ENCODE measurements around the gene KIAA1328. TPM values are rescaled to one million over a fixed set of nuclear protein-coding genes. Genes with fewer than 3 reads are reported as not detected.

The KIAA1328 gene
- total and polyA plus RNA-seq, 2 experiments from 2014 or later, result 3.3 to 12.5 TPM

DNA sequence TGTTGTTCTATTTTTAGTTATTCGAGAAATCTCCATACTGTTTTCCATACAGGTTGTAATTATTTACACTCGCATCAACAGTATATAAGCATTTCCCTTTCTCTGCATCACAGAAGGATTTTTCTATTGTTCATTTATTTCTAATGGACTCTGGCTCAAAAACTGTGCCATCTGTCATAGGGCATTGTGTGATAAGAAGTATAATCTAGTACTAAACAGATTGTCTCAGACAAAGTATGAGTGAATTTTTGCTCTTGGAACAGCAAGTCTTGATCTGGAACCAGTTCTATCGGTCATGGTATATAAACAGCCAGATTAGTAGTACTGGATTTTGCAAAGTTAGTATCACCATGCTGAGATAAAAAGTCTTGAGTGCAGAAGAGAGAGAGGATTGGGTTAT lies 145.8 kb downstream of the KIAA1328 start:
- Histone ChIP-seq H3K79me2 (no peaks in the 10 kb centered on the region), H3K27me3 (no peaks in the 10 kb centered on the region), H3K4me1 (ENCODE audit: insufficient read depth) (no peaks in the 10 kb centered on the region), H3K9me2 (replicated peaks; ENCODE audit: insufficient read depth) (no peaks in the 10 kb centered on the region), H3K4me3 (no peak overlapping the region), H3K4me2 (no peak overlapping the region), H2AFZ (no peak overlapping the region), H3K9me3 (ENCODE audit: low read depth) (no peaks in the 10 kb centered on the region), H4K20me1 (ENCODE audit: insufficient read depth, poor library complexity, severe bottlenecking) (no peaks in the 10 kb centered on the region), H3K27ac (no peak overlapping the region), H3K36me3 (replicated peaks; ENCODE audit: insufficient read depth, low read depth) (no peaks in the 10 kb centered on the region)
- 97% methylated on average over 3 of the region's 3 CpGs for WGBS (ENCODE audit: low lambda C conversion rate, missing lambda C conversion rate)
- TF ChIP-seq EZH2 (IDR thresholded peaks at IDR 0.05; ENCODE audit: borderline replicate concordance), result no peak
- TF ChIP-seq EZH2phosphoT487 (IDR thresholded peaks at IDR 0.05; ENCODE audit: low read depth, severe bottlenecking, unreplicated experiment), result no peak
- TF ChIP-seq, protein P1, sequence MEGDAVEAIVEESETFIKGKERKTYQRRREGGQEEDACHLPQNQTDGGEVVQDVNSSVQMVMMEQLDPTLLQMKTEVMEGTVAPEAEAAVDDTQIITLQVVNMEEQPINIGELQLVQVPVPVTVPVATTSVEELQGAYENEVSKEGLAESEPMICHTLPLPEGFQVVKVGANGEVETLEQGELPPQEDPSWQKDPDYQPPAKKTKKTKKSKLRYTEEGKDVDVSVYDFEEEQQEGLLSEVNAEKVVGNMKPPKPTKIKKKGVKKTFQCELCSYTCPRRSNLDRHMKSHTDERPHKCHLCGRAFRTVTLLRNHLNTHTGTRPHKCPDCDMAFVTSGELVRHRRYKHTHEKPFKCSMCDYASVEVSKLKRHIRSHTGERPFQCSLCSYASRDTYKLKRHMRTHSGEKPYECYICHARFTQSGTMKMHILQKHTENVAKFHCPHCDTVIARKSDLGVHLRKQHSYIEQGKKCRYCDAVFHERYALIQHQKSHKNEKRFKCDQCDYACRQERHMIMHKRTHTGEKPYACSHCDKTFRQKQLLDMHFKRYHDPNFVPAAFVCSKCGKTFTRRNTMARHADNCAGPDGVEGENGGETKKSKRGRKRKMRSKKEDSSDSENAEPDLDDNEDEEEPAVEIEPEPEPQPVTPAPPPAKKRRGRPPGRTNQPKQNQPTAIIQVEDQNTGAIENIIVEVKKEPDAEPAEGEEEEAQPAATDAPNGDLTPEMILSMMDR (IDR thresholded peaks at IDR 0.05; ENCODE audit: poor library complexity), result no peak
- no peak for DNase-seq (ENCODE audit: low spot score)

- Histone ChIP-seq H3K9me3 (ENCODE audit: low read depth) (no peaks in the 10 kb centered on the region), H3K4me1 (ENCODE audit: insufficient read depth) (no peaks in the 10 kb centered on the region), H2AFZ (no peak overlapping the region), H3K9me2 (replicated peaks; ENCODE audit: insufficient read depth) (no peaks in the 10 kb centered on the region), H3K27me3 (no peaks in the 10 kb centered on the region), H3K36me3 (replicated peaks; ENCODE audit: insufficient read depth, low read depth) (no peaks in the 10 kb centered on the region), H4K20me1 (ENCODE audit: insufficient read depth, poor library complexity, severe bottlenecking) (no peaks in the 10 kb centered on the region), H3K79me2 (no peaks in the 10 kb centered on the region), H3K4me2 (no peak overlapping the region), H3K4me3 (no peak overlapping the region), H3K27ac (no peak overlapping the region)
- TF ChIP-seq EZH2phosphoT487 (IDR thresholded peaks at IDR 0.05; ENCODE audit: low read depth, severe bottlenecking, unreplicated experiment) (no peak), EZH2 (IDR thresholded peaks at IDR 0.05; ENCODE audit: borderline replicate concordance) (no peak)
- TF ChIP-seq, protein P1 (IDR thresholded peaks at IDR 0.05; ENCODE audit: poor library complexity), result no peak
- 84% methylated on average over 2 of the region's 2 CpGs for WGBS (ENCODE audit: low lambda C conversion rate, missing lambda C conversion rate)
- DNase-seq (ENCODE audit: low spot score), result no peak
Observed at GRCh38 chr18:36977121-36977520, 148.2 kb downstream of the KIAA1328 start.

DNA sequence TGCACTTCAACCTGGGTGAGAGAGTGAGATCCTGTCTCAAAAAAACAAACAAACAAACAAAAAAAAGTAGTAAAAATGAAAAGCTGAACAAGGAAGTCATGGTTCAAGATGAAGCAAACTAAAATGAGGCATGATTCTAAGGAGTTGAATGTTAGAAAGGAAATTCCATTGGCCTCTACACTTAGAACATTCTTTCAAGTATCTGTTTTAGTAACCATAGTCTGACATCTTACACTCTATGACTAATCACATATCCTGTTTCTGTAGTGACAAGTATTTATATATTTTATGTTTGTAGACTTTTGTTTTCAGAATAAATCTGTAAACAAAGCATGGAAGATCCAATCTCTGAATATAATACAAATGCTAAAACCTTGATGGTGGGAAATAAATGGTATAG lies 164.1 kb downstream of the KIAA1328 start:
- no peaks in the 10 kb centered on the region for H3K9me2 ChIP-seq (replicated peaks; ENCODE audit: insufficient read depth)
- no peaks in the 10 kb centered on the region for H3K4me1 ChIP-seq (ENCODE audit: insufficient read depth)
- TF ChIP-seq, protein P1 (IDR thresholded peaks at IDR 0.05; ENCODE audit: poor library complexity), result no peak
- TF ChIP-seq EZH2 (IDR thresholded peaks at IDR 0.05; ENCODE audit: borderline replicate concordance) (no peak), EZH2phosphoT487 (IDR thresholded peaks at IDR 0.05; ENCODE audit: low read depth, severe bottlenecking, unreplicated experiment) (no peak)
- H3K27ac ChIP-seq, result no peak overlapping the region
- no peaks in the 10 kb centered on the region for H3K9me3 ChIP-seq (ENCODE audit: low read depth)
- DNase-seq (ENCODE audit: low spot score), result no peak
- no peaks in the 10 kb centered on the region for H4K20me1 ChIP-seq (ENCODE audit: insufficient read depth, poor library complexity, severe bottlenecking)
- H3K27me3 ChIP-seq, result no peaks in the 10 kb centered on the region
- no peak overlapping the region for H2AFZ ChIP-seq
- H3K4me2 ChIP-seq, result no peak overlapping the region
- H3K79me2 ChIP-seq, result no peaks in the 10 kb centered on the region
- H3K36me3 ChIP-seq (replicated peaks; ENCODE audit: insufficient read depth, low read depth), result no peaks in the 10 kb centered on the region
- no peak overlapping the region for H3K4me3 ChIP-seq

GRCh38 chr18:37006742-37007141 lies 177.8 kb downstream of the KIAA1328 start:
- H3K27me3 ChIP-seq, result no peaks in the 10 kb centered on the region

More at GRCh38 chr18:37006742-37007141, 177.8 kb downstream of the KIAA1328 start:
- no peaks in the 10 kb centered on the region for H3K9me3 ChIP-seq (ENCODE audit: low read depth)
- TF ChIP-seq EZH2phosphoT487 (IDR thresholded peaks at IDR 0.05; ENCODE audit: low read depth, severe bottlenecking, unreplicated experiment), result no peak
- no peak for TF ChIP-seq EZH2 (IDR thresholded peaks at IDR 0.05; ENCODE audit: borderline replicate concordance)
- TF ChIP-seq, protein P1 (IDR thresholded peaks at IDR 0.05; ENCODE audit: poor library complexity), result no peak
- H3K36me3 ChIP-seq (replicated peaks; ENCODE audit: insufficient read depth, low read depth), result no peaks in the 10 kb centered on the region
- H4K20me1 ChIP-seq (ENCODE audit: insufficient read depth, poor library complexity, severe bottlenecking), result no peaks in the 10 kb centered on the region
- no peak overlapping the region for H3K4me3 ChIP-seq
- DNase-seq (ENCODE audit: low spot score), result no peak
- H3K27ac ChIP-seq, result no peak overlapping the region
- no peaks in the 10 kb centered on the region for H3K9me2 ChIP-seq (replicated peaks; ENCODE audit: insufficient read depth)
- H3K79me2 ChIP-seq, result no peaks in the 10 kb centered on the region
- no peaks in the 10 kb centered on the region for H3K4me1 ChIP-seq (ENCODE audit: insufficient read depth)
- H2AFZ ChIP-seq, result no peak overlapping the region
- H3K4me2 ChIP-seq, result no peak overlapping the region
